ENCODE results near the gene GNAZ. TPM values are rescaled to one million over a fixed set of nuclear protein-coding genes. Genes with fewer than 3 reads are reported as not detected.
A peak's percentile ranks its signal among the peaks of the same experiment; 100 is the strongest.

Gene GNAZ
- total and polyA plus RNA-seq, 12 donors = 3.0 to 70.8 (median 9.4) TPM

DNA sequence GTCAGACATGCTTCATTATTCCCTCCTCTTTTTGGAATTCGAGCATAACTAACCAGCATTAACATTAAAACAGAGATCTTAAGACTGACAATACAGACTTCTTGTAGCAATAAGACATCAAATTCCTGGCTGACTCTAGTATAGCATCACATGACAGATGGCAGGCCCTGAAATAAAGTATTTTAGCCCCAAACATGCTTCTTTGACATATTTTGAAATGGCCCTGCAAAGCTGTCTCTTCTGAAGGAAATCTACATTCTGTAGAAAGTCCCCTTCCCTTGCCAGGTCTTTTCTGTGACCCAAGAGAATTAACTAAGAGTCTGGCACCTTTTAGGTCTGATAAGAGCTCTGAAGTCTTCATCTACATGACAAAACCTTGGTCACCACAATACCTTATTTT is 38.5 kb upstream of the GNAZ start:
- intact Hi-C loops (cut with DNase I) = no loop called here
- peaks cover 0 to 4% of the 10 kb centered on the region in 2 donors for H3K4me1 ChIP-seq (replicated peaks in 1 of 2)
- no peak for DNase-seq
- TF ChIP-seq, protein P1, sequence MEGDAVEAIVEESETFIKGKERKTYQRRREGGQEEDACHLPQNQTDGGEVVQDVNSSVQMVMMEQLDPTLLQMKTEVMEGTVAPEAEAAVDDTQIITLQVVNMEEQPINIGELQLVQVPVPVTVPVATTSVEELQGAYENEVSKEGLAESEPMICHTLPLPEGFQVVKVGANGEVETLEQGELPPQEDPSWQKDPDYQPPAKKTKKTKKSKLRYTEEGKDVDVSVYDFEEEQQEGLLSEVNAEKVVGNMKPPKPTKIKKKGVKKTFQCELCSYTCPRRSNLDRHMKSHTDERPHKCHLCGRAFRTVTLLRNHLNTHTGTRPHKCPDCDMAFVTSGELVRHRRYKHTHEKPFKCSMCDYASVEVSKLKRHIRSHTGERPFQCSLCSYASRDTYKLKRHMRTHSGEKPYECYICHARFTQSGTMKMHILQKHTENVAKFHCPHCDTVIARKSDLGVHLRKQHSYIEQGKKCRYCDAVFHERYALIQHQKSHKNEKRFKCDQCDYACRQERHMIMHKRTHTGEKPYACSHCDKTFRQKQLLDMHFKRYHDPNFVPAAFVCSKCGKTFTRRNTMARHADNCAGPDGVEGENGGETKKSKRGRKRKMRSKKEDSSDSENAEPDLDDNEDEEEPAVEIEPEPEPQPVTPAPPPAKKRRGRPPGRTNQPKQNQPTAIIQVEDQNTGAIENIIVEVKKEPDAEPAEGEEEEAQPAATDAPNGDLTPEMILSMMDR (IDR thresholded peaks at IDR 0.05) = no peak
- TF ChIP-seq POLR2A (IDR thresholded peaks at IDR 0.05) = no peak
- H3K4me3 ChIP-seq = no peak overlapping the region
- H3K36me3 ChIP-seq (replicated peaks in 1 of 2) = no peaks in the 10 kb centered on the region
- H3K27me3 ChIP-seq = no peaks in the 10 kb centered on the region
- WGBS, 4 donors = 50 to 83% (median 70%) methylated on average over 1 of the region's 1 CpG
- H3K9me3 ChIP-seq (replicated peaks in 1 of 3) = no peaks in the 10 kb centered on the region
- H3K27ac ChIP-seq = no peak overlapping the region

DNA sequence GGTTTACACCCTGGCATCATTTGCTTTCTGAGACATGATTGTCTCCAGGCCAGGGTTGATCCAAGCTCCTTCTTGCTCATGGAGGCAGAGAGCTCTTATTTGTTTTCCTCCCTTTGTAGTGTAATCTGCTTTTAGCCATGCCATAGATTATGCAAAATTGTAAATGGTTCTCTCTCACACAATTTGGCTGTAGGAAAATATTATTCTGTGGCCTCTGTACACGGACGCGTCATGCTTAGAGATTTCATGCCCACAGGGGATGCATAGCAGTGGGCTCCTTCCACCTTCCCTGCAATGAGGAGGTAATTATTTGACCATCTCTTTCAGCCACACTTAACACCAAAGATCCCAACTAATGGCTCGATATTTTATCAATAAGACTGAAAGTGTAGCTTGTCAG is 37.7 kb upstream of the GNAZ start:
- Histone ChIP-seq H3K36me3 (replicated peaks in 1 of 2) (no peaks in the 10 kb centered on the region), H3K4me3 (no peak overlapping the region), H3K27ac (no peak overlapping the region), H3K27me3 (no peaks in the 10 kb centered on the region), H3K9me3 (replicated peaks in 1 of 3) (no peaks in the 10 kb centered on the region), H3K4me1 (replicated peaks in 1 of 2) (peaks cover 0 to 7% of the 10 kb centered on the region in 2 donors)
- no peak for DNase-seq
- TF ChIP-seq, protein P1 (IDR thresholded peaks at IDR 0.05) = no peak
- TF ChIP-seq POLR2A (IDR thresholded peaks at IDR 0.05) = no peak
- WGBS, 4 donors = 90 to 95% (median 91%) methylated on average over 4 of the region's 4 CpGs
- intact Hi-C loops (cut with DNase I) = no loop called here

DNA sequence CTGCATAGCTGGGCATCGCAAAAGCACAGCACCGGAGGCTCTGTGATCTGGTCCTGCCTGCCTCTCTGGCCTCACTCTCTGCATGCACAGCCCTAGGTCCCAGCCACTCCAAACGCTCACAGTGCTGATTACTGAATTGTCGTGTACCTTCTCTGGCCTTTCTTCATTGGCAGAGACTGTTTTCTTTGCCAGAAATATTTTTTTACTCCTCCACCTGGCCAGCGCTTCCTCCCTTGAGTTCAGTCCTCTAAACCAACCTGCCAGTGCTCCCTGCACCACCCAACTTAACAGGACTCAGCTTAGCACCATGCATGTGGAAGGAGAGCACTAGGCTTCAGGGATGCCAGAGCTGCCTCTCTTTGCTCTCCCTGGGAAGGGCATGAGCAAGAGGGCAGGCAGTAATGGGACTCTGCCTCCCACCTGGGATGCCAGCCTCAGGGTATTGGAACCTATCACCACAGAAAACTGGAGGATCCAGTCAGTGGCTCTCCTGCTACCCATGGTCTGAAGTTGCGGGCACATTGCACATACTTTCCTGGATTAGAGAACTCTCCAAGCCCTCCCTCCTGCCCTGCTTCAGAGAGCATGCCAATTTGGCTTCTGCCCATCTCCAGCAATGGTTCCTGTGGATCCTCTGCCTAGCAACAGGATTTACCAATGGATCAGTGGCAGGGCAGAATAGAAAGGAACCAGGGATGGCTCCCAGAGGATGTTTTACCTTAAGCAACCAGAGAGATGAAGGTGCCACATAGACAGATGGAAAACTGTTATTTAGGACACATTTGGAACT is 37.0 kb upstream of the GNAZ start:
- DNase-seq = peak in 5 of 7 donors; percentile 23 to 59 (median 51)
- H3K4me3 ChIP-seq = no peak overlapping the region
- H3K9me3 ChIP-seq (replicated peaks in 1 of 3) = no peaks in the 10 kb centered on the region
- no peak overlapping the region for H3K27ac ChIP-seq
- no peaks in the 10 kb centered on the region for H3K27me3 ChIP-seq
- peaks cover 0 to 7% of the 10 kb centered on the region in 2 donors for H3K4me1 ChIP-seq (replicated peaks in 1 of 2)
- TF ChIP-seq POLR2A (IDR thresholded peaks at IDR 0.05) = no peak
- TF ChIP-seq, protein P1 (IDR thresholded peaks at IDR 0.05) = no peak
- intact Hi-C loops (cut with DNase I) = no loop called here
- no peaks in the 10 kb centered on the region for H3K36me3 ChIP-seq (replicated peaks in 1 of 2)
- 86 to 89% (median 88%) methylated on average over 6 of the region's 6 CpGs for WGBS, 4 donors

DNA sequence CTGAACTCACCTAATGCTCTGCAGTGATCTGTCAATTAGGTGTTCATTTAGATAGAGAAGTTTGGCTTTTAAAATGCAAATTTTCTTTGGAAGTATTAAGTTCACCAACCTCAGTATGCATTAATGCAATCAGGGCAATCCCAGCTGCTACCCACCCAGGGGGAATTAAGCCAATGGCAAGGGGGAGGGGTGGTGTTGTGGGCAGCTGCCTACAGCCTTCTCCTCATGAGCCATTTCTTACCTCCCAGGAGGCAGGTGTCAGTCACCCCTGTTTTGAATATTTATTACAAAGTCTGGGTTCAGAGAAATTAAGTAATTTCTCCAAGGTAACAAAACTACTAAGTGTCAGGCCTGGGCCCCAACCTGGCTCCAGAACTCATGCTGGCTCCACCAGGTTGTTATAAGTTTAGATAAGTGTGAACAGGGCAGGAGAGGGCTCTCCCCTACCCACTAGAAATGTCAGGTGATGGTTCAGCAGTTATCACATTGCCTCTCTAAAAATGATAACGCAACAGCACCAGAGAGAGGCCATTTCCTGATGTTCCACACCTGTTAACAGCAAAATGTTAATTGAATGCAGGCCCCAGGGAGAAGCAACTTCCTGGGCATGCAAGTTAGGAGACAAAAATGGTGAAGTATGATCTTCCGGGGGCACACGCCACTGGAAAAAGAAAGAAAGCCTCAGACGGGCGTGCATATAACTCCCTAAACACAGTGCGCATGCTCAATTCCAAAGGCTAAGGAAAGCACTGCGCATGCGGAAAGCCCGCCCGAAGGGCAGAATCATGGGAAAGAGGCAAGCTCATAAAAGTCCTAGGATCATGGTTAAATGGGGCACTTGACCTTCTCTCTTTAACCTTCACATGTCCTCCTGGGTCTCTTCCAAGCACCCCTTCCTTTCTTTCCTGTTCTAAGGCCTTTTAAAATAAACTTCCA is 35.4 kb upstream of the GNAZ start:
- Histone ChIP-seq H3K4me3 (no peak overlapping the region), H3K4me1 (replicated peaks in 1 of 2) (peaks cover 0 to 7% of the 10 kb centered on the region in 2 donors), H3K36me3 (replicated peaks in 1 of 2) (no peaks in the 10 kb centered on the region), H3K27ac (no peak overlapping the region), H3K9me3 (replicated peaks in 1 of 3) (no peaks in the 10 kb centered on the region), H3K27me3 (no peaks in the 10 kb centered on the region)
- TF ChIP-seq, protein P1 (IDR thresholded peaks at IDR 0.05) = no peak
- TF ChIP-seq POLR2A (IDR thresholded peaks at IDR 0.05) = no peak
- no peak for DNase-seq
- 92 to 97% (median 95%) methylated on average over 10 of the region's 10 CpGs for WGBS, 4 donors
- intact Hi-C loops (cut with DNase I) = no loop called here
